ENCODE results near the gene PPP1R14C.

DNA sequence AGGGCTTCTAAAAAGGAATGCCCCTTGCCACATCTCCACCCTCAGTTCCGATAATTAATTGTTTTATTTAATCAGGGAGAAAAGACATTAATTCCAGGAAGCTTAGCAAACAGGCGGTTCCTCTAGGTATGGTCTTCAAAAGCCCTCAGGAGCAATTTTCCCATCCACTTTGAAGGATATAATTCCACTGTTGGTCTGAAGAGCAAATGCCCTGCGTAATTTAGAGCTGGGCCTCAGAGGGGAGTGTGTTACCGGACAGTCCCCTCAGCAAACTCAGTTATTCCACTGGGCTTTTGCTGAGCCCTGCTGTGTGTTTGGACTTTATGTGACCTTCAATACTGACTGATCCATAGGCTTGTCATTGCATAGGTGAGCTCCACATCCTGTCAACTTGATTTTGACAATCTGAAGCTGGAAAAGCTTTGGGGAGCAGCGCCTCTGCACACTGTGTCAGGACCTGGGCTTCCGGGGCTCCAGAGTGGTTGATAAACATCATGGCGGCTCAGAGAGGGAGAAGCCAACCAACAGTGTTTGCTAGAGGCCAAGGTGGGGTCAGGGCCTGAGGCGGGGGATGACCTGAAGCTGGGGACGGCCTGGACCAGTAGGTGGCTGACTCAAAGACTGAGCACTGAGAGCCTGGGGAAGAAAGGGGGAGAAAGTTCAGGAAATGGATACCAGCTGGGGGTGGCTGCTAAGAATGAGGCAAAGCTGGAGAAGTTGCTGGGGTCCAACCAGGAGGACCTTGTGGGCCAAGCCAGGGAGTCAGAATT lies 43.5 kb downstream of the PPP1R14C start:
- TF ChIP-seq POLR2AphosphoS5 (IDR thresholded peaks at IDR 0.05; ENCODE audit: borderline replicate concordance, low read depth, low read length) = no peak
- no peak for TF ChIP-seq EZH2 (IDR thresholded peaks at IDR 0.05)

Measured in SK-N-MC (cell line).